ENCODE measurements around the gene RMI2.

RMI2 gene

DNA sequence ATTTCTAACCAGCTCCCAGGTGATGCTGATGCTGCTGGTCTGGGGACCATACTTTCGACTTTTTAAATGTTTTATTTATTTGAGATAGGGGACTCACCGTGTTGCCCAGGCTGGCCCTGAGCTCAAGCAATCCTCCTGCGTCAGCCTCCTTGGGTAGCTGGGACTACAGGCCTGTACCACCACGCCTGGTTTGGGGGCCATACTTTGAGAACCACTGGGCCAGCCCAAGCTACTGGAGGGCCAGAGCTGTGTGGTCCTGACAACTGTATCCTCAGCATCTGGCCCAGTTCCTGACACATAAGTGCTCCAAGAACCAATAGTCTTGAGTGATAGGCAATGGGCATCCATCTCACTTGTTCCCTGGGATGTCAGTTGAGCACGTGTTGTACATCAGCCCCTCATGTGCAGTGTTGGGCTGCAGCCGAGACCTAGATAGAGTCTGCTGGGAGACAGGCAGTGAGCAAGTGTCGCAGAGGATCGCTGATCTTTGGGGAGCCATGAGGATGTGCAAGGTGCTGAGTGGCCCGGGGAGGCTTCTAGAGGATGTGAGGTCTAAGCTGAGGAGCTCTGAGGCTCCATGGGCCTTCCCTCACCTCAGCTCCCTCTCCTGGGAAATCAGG is 1.6 kb downstream of the RMI2 start:
- Histone ChIP-seq H3K4me3 (ENCODE audit: insufficient read depth, low read depth, low read length) (no peak overlapping the region), H3K9me3 (ENCODE audit: control insufficient read depth, low read length) (no peaks in the 10 kb centered on the region)

DNA sequence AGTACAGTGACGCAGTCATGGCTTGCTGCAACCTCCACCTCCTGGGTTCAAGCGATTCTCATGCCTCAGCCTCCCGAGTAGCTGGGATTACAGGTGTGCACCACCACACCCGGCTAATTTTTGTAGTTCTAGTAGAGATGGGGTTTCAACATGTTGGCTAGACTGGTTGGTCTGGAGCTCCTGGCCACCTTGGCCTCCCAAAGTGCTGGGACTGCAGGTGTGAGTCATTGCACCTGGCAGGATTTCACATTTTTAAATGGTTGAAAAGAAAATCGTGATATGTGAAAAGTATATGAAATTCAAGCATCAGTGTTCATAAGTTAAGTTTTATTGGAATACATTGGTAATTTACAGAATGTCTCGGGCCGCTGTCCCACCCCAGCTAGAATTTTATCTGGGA is 2.6 kb downstream of the RMI2 start:
- Histone ChIP-seq H3K9me3 (ENCODE audit: control insufficient read depth, low read length) (no peaks in the 10 kb centered on the region), H3K27me3 (ENCODE audit: control insufficient read depth, insufficient read depth, low read length, poor library complexity, severe bottlenecking) (no peaks in the 10 kb centered on the region), H3K4me1 (ENCODE audit: control insufficient read depth, insufficient read depth, low read length) (peaks cover 14% of the 10 kb centered on the region), H3K4me3 (ENCODE audit: insufficient read depth, low read depth, low read length) (no peak overlapping the region), H3K36me3 (ENCODE audit: control insufficient read depth, insufficient read depth, low read length) (peaks cover under 1% of the 10 kb centered on the region), H3K27ac (ENCODE audit: insufficient read depth, low read depth, low read length, poor library complexity, severe bottlenecking) (no peak overlapping the region)
- 95 to 96% methylated on average over 7 of the region's 7 CpGs for WGBS, 2 experiments

More for the DNA sequence above, 1.6 kb downstream of the RMI2 start:
- H3K4me1 ChIP-seq (ENCODE audit: control insufficient read depth, insufficient read depth, low read length): peaks cover 14% of the 10 kb centered on the region
- no peaks in the 10 kb centered on the region for H3K36me3 ChIP-seq (ENCODE audit: control insufficient read depth, insufficient read depth, low read length)
- H3K27ac ChIP-seq (ENCODE audit: insufficient read depth, low read depth, low read length, poor library complexity, severe bottlenecking): no peak overlapping the region
- no peaks in the 10 kb centered on the region for H3K27me3 ChIP-seq (ENCODE audit: control insufficient read depth, insufficient read depth, low read length, poor library complexity, severe bottlenecking)
- WGBS, 2 experiments: 92 to 94% methylated on average over 9 of the region's 9 CpGs

DNA sequence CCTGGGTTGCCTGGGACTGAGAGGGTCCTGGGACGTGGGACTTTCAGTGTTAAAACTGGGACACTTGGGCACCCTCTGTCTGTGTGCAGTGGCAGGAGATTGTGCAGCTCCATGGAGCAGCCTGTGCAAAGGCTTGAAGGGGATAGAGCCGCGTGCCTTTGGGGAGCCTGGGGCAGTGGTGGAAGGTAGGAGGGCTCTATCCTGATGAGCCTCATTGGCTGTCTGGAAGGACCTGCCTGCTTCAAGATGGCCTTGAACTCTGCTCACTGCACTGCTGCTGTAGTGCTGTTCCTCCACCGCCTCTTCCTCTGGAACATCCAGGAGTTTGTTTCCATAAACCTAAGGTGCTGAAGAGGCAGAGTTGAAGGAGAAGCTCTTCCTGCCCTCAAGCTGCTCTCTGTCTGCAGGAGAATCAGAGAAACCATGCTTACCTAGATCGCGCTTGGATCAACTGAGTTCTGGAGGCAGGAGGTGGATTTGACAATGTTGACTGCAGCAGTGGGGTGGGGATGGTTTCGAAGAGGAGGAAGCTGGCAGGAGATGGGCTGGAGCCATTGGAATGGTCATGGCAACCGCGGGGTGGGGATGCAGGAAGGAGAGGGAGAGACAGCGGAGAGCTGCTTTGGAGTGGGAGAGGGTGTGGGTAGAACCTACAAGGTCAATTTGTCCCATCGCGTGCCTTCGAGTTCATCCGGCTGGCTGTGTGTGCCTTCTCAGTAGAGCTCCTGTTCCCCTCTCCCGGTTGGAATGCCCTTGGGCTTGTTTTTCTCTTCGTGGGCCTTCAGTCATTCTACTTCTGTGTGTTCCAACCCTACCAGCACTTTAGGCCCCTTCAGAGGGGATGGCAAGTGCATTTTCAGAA is 3.7 kb downstream of the RMI2 start:
- Histone ChIP-seq H3K27me3 (ENCODE audit: control insufficient read depth, insufficient read depth, low read length, poor library complexity, severe bottlenecking) (no peaks in the 10 kb centered on the region), H3K9me3 (ENCODE audit: control insufficient read depth, low read length) (no peaks in the 10 kb centered on the region), H3K27ac (ENCODE audit: insufficient read depth, low read depth, low read length, poor library complexity, severe bottlenecking) (no peak overlapping the region), H3K36me3 (ENCODE audit: control insufficient read depth, insufficient read depth, low read length) (peaks cover 6% of the 10 kb centered on the region), H3K4me1 (ENCODE audit: control insufficient read depth, insufficient read depth, low read length) (peaks cover 14% of the 10 kb centered on the region), H3K4me3 (ENCODE audit: insufficient read depth, low read depth, low read length) (no peak overlapping the region)
- WGBS, 2 experiments: 86 to 89% methylated on average over 16 of the region's 16 CpGs

DNA sequence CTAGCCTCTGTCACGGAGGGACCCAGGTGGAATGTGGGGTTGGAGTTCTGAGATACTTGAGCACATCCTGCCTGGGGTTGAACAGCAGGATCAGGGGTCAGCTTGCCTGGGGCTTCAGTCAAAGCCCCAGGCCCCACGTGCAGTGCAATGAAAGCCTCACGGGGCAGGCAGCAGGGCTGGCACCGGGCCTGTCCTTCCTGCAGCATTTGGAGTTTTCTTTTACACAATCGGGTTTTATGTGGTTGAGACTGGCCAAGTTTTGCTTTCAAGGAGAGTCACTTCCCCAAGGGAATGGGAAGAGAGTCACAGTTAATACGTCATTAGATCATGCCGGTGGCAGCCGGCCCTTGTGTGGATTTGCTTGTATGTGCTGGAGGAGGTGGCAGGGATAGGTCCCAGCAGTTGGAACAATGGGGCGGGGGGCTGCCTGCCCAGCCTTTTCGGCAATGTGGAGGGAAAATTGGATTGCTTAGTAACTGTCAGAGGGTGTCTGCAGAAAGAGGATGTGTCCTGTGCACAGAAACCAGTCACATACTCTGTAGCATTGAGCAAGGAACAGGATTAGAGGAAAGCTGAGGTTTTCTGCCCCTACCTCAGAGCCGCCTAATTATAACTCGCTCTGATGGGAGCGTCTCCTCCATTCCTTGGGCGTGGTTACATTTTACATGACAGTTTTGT is 4.5 kb downstream of the RMI2 start:
- H3K4me3 ChIP-seq (ENCODE audit: insufficient read depth, low read depth, low read length): no peak overlapping the region
- no peak overlapping the region for H3K27ac ChIP-seq (ENCODE audit: insufficient read depth, low read depth, low read length, poor library complexity, severe bottlenecking)
- 76 to 77% methylated on average over 14 of the region's 14 CpGs for WGBS, 2 experiments
- no peaks in the 10 kb centered on the region for H3K9me3 ChIP-seq (ENCODE audit: control insufficient read depth, low read length)
- H3K4me1 ChIP-seq (ENCODE audit: control insufficient read depth, insufficient read depth, low read length): peaks cover 14% of the 10 kb centered on the region
- peaks cover 6% of the 10 kb centered on the region for H3K36me3 ChIP-seq (ENCODE audit: control insufficient read depth, insufficient read depth, low read length)
- no peaks in the 10 kb centered on the region for H3K27me3 ChIP-seq (ENCODE audit: control insufficient read depth, insufficient read depth, low read length, poor library complexity, severe bottlenecking)

DNA sequence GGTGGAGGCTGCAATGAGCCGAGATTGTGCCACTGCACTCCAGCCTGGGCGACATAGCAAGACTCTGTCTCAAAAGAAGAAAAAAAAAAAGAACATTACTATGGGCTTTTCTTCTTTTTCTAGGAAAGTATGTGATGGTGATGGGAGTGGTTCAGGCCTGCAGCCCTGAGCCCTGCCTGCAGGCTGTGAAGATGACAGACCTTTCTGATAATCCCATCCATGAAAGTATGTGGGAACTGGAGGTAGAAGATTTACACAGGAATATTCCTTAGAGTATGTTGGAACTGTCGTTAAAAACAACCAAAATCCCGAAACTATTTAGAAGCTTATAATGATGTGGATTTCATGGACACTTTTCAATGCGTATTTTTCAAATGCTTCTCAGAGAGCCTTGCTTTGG is 5.3 kb downstream of the RMI2 start:
- H3K4me1 ChIP-seq (ENCODE audit: control insufficient read depth, insufficient read depth, low read length): peaks cover 14% of the 10 kb centered on the region
- H3K27ac ChIP-seq (ENCODE audit: insufficient read depth, low read depth, low read length, poor library complexity, severe bottlenecking): no peak overlapping the region
- no peak overlapping the region for H3K4me3 ChIP-seq (ENCODE audit: insufficient read depth, low read depth, low read length)
- H3K36me3 ChIP-seq (ENCODE audit: control insufficient read depth, insufficient read depth, low read length): peaks cover 6% of the 10 kb centered on the region
- 95 to 99% methylated on average over 5 of the region's 5 CpGs for WGBS, 2 experiments
- no peaks in the 10 kb centered on the region for H3K9me3 ChIP-seq (ENCODE audit: control insufficient read depth, low read length)
- no peaks in the 10 kb centered on the region for H3K27me3 ChIP-seq (ENCODE audit: control insufficient read depth, insufficient read depth, low read length, poor library complexity, severe bottlenecking)

DNA sequence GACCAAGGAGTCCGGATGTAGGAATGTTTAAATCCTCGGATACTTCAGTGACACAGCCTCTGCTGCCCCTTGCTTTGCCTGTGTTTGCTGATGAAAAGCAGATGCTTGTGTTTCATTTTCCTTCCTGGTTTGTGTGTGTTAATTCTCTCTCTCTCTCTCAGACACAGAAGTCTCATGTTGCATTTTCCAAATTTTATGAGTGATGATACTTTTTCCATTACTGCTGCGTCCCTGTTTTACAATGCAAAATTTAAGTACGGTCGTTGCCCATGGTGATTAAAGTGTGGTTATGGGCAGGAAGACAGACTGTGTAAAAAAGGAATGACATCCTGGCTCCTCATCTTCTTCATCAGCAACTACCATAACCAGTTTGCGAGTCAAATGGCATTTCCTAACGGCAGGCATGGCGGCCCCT is 5.7 kb downstream of the RMI2 start:
- Histone ChIP-seq H3K27me3 (ENCODE audit: control insufficient read depth, insufficient read depth, low read length, poor library complexity, severe bottlenecking) (no peaks in the 10 kb centered on the region), H3K36me3 (ENCODE audit: control insufficient read depth, insufficient read depth, low read length) (peaks cover 6% of the 10 kb centered on the region), H3K4me1 (ENCODE audit: control insufficient read depth, insufficient read depth, low read length) (peaks cover 14% of the 10 kb centered on the region), H3K9me3 (ENCODE audit: control insufficient read depth, low read length) (no peaks in the 10 kb centered on the region), H3K4me3 (ENCODE audit: insufficient read depth, low read depth, low read length) (no peak overlapping the region), H3K27ac (ENCODE audit: insufficient read depth, low read depth, low read length, poor library complexity, severe bottlenecking) (no peak overlapping the region)
- 81% methylated on average over 8 of the region's 8 CpGs for WGBS, 2 experiments

DNA sequence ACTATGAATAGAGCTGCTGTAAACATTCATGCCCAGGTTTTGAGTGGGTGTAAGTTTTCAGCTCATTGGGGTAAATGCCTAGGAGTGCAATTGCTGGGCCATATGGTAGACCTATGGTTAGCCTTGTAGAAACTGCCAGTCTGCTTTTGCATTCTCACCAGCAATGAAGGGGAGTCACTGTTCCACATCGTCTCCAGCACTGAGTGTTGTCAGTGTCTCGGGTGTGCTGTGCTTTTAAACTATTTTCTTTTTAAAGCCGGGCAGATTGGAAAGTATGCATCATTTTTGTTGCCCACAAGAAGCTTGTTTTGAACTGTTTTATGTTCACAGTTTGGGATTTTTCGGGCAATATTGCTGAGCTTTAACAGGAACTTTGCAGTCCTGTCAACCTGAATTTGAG is 7.9 kb downstream of the RMI2 start:
- Histone ChIP-seq H3K36me3 (ENCODE audit: control insufficient read depth, insufficient read depth, low read length) (peaks cover 6% of the 10 kb centered on the region), H3K27me3 (ENCODE audit: control insufficient read depth, insufficient read depth, low read length, poor library complexity, severe bottlenecking) (no peaks in the 10 kb centered on the region), H3K4me1 (ENCODE audit: control insufficient read depth, insufficient read depth, low read length) (peaks cover 2% of the 10 kb centered on the region), H3K9me3 (ENCODE audit: control insufficient read depth, low read length) (no peaks in the 10 kb centered on the region), H3K4me3 (ENCODE audit: insufficient read depth, low read depth, low read length) (no peak overlapping the region), H3K27ac (ENCODE audit: insufficient read depth, low read depth, low read length, poor library complexity, severe bottlenecking) (no peak overlapping the region)
- 73 to 75% methylated on average over 4 of the region's 4 CpGs for WGBS, 2 experiments

DNA sequence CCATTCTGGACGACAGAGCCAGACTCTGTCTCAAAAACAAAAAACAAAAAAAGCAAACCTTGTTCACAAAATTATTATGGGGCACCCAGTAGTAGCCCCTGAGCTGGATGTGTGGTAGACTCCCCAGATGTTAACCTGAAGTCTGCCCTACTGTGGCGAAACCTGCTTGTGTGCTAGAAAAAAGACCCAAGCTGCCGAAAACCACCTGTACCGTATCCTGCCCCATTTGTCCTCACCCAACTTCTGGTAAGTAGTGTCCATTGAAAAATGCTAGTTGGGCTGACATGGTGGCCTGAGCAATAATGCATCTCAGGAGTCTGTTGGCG is 9.1 kb downstream of the RMI2 start:
- WGBS, 2 experiments: 95 to 96% methylated on average over 5 of the region's 5 CpGs
- H3K4me1 ChIP-seq (ENCODE audit: control insufficient read depth, insufficient read depth, low read length): no peaks in the 10 kb centered on the region
- no peaks in the 10 kb centered on the region for H3K27me3 ChIP-seq (ENCODE audit: control insufficient read depth, insufficient read depth, low read length, poor library complexity, severe bottlenecking)
- peaks cover 6% of the 10 kb centered on the region for H3K36me3 ChIP-seq (ENCODE audit: control insufficient read depth, insufficient read depth, low read length)
- H3K4me3 ChIP-seq (ENCODE audit: insufficient read depth, low read depth, low read length): no peak overlapping the region
- H3K27ac ChIP-seq (ENCODE audit: insufficient read depth, low read depth, low read length, poor library complexity, severe bottlenecking): no peak overlapping the region
- H3K9me3 ChIP-seq (ENCODE audit: control insufficient read depth, low read length): no peaks in the 10 kb centered on the region

DNA sequence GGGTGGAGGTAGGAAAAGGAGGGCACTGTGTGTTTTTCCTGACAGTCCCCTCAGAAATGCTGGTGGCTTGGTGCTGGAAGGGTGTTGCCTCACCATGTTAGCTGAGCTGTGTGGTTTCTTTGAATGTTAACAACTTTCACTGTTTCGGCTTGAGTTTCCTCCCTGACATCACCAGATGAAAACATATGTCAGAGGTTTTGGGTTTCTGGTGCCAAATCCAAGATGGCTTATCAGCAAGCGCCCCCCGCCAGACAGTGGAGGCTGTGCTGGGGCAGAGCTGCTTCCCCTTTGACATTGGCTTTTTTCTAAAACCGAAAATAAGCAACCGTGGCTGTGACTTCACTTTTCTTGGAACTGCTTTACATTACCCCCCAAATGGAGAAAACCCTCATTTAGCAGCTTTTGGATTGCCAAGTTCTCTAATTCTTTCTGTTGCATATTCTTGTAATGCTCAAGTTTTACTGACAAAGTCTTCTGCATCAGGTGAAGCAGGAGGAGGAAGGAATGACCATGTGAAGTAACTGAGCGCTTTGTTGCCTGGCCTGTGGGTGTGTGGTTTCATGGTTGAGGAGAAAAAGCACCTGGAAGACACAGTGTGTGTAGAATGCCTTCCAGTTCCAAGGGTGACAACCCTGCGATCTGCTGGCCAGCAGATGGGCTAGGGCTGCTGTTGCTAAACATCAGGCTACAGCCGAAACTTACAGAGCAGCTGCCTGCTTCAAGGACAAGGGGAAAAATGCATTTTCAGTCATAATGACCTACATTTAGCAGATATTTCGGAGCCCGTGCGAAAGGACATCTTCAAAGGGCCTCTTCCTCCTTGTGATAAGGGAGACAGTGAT is 9.7 kb downstream of the RMI2 start:
- Histone ChIP-seq H3K4me3 (ENCODE audit: insufficient read depth, low read depth, low read length) (no peak overlapping the region), H3K27ac (ENCODE audit: insufficient read depth, low read depth, low read length, poor library complexity, severe bottlenecking) (no peak overlapping the region), H3K9me3 (ENCODE audit: control insufficient read depth, low read length) (no peaks in the 10 kb centered on the region), H3K4me1 (ENCODE audit: control insufficient read depth, insufficient read depth, low read length) (no peaks in the 10 kb centered on the region), H3K36me3 (ENCODE audit: control insufficient read depth, insufficient read depth, low read length) (peaks cover 6% of the 10 kb centered on the region), H3K27me3 (ENCODE audit: control insufficient read depth, insufficient read depth, low read length, poor library complexity, severe bottlenecking) (no peaks in the 10 kb centered on the region)
- WGBS, 2 experiments: 92 to 95% methylated on average over 11 of the region's 11 CpGs
